Endodermal cell (in vitro differentiated cells): Measurements from ENCODE around the gene DHPS. TPM values are rescaled to one million over a fixed set of nuclear protein-coding genes. Genes with fewer than 3 reads are reported as not detected.

ENCODE experiments used
- DNase-seq: peaks from one replicate; pipeline ENCODE4 v3.0.0-alpha.2; 2017
- H3K27ac ChIP-seq: 2 replicates; pipeline ENCODE4 v1.5.1; 2013; ENCODE audit warnings: mild to moderate bottlenecking, low read depth, low read length, moderate library complexity
- H3K27me3 ChIP-seq: 2 replicates; pipeline ENCODE4 v1.6.1; 2013; ENCODE audit warnings: mild to moderate bottlenecking, low read length, moderate library complexity; ENCODE audit not compliant: insufficient read depth, control insufficient read depth, poor library complexity, severe bottlenecking
- H3K36me3 ChIP-seq: 2 replicates; pipeline ENCODE4 v1.7.0; 2013; ENCODE audit warnings: mild to moderate bottlenecking, low read length, moderate library complexity; ENCODE audit not compliant: control insufficient read depth, insufficient read depth
- H3K4me1 ChIP-seq: one replicate; pipeline ENCODE4 v1.7.0; 2013; ENCODE audit warnings: low read length; ENCODE audit not compliant: control insufficient read depth, insufficient read depth
- H3K4me3 ChIP-seq: 2 replicates; pipeline ENCODE4 v1.5.1; 2013; ENCODE audit warnings: mild to moderate bottlenecking, low read length, moderate library complexity
- H3K9ac ChIP-seq: 2 replicates; pipeline ENCODE4 v1.6.1; 2013; ENCODE audit warnings: mild to moderate bottlenecking, low read length, moderate library complexity; ENCODE audit not compliant: poor library complexity, severe bottlenecking; ENCODE audit errors: extremely low read depth
- H3K9me3 ChIP-seq: 2 replicates; pipeline ENCODE4 v1.6.1; 2013; ENCODE audit warnings: mild to moderate bottlenecking, low read length, moderate library complexity; ENCODE audit not compliant: control insufficient read depth
- H3K27ac Mint-ChIP-seq: 2 replicates; pipeline ENCODE4 v1.8.0; 2020; ENCODE audit warnings: mixed read lengths
- H3K27me3 Mint-ChIP-seq: 2 replicates; pipeline ENCODE4 v1.8.0; 2021; ENCODE audit warnings: mild to moderate bottlenecking, mixed read lengths; ENCODE audit not compliant: insufficient read depth
- H3K36me3 Mint-ChIP-seq: 2 replicates; pipeline ENCODE4 v1.8.0; 2020; ENCODE audit warnings: low read depth, mixed read lengths
- H3K4me1 Mint-ChIP-seq: 2 replicates; pipeline ENCODE4 v1.8.0; 2020; ENCODE audit warnings: mixed read lengths
- H3K4me3 Mint-ChIP-seq: 2 replicates; pipeline ENCODE4 v1.8.0; 2020; ENCODE audit warnings: mild to moderate bottlenecking, moderate library complexity, mixed read lengths
- H3K9me3 Mint-ChIP-seq: 2 replicates; pipeline ENCODE4 v1.8.0; 2020; ENCODE audit warnings: mild to moderate bottlenecking, mixed read lengths
- WGBS, 2 experiments: methylation state at CpG; one replicate each; pipeline versions ENCODE4 v1.1.5 to v1.1.7; 2013; ENCODE audit warnings: missing lambda C conversion rate in 2 of 2, mixed read lengths in 1 of 2; ENCODE audit not compliant: insufficient coverage in 1 of 2, insufficient read length in 1 of 2; 5-methylcytosine and 5-hydroxymethylcytosine counted together
- total RNA-seq, 2 donors: library from RNA; stranded (reverse); fragmentation: NEBNext Ultra II Directional in 1 of 2; extraction: Animal tissue kit (Norgen Biotek cat#: 25700) in 1 of 2; gene quantifications; 2 replicates in 1 of 2; 3 replicates in 1 of 2; pipeline ENCODE4 v1.2.1, GENCODE V29; 2021
- TF ChIP-seq, protein P1 (sequence below): fragments of 200-600 bp; sonication (generic); conservative IDR thresholded peaks from 2 replicates; pipeline ENCODE4 v1.5.0; 2021; ENCODE audit warnings: antibody characterized with exemption, mild to moderate bottlenecking

DHPS gene
- total RNA-seq, 2 donors from 2014 or later = 76.1 to 98.5 TPM

DNA sequence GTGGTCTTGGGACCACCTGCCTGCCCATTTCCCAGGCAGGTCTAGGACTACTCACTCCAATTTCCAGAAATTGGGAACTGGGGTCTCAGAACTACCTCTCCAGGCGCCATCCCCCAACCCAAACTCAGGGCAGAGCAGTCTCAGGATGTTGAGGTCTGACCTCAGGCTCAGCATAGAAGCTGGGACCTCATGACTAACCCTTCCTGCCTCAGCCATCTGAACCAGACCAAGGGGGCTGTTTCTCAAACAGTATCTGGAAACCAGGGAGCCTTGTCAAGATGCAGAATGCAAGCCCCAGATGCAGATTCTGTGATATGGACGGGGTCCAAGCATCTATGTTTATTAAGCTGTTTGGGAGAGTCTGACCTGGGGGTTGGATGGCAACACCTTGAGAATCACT lies 13.4 kb upstream of the DHPS start:
- H3K4me1 Mint-ChIP-seq = peaks cover 2% of the 10 kb centered on the region
- TF ChIP-seq, protein P1, sequence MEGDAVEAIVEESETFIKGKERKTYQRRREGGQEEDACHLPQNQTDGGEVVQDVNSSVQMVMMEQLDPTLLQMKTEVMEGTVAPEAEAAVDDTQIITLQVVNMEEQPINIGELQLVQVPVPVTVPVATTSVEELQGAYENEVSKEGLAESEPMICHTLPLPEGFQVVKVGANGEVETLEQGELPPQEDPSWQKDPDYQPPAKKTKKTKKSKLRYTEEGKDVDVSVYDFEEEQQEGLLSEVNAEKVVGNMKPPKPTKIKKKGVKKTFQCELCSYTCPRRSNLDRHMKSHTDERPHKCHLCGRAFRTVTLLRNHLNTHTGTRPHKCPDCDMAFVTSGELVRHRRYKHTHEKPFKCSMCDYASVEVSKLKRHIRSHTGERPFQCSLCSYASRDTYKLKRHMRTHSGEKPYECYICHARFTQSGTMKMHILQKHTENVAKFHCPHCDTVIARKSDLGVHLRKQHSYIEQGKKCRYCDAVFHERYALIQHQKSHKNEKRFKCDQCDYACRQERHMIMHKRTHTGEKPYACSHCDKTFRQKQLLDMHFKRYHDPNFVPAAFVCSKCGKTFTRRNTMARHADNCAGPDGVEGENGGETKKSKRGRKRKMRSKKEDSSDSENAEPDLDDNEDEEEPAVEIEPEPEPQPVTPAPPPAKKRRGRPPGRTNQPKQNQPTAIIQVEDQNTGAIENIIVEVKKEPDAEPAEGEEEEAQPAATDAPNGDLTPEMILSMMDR = no peak
- Histone ChIP-seq H3K27ac (no peak overlapping the region), H3K4me1 (no peaks in the 10 kb centered on the region), H3K9ac (no peak overlapping the region), H3K4me3 (peak overlapping the region; percentile 91), H3K9me3 (no peaks in the 10 kb centered on the region), H3K27me3 (no peaks in the 10 kb centered on the region), H3K36me3 (peaks cover 21% of the 10 kb centered on the region)
- no peaks in the 10 kb centered on the region for H3K9me3 Mint-ChIP-seq
- H3K27ac Mint-ChIP-seq = no peak overlapping the region
- H3K27me3 Mint-ChIP-seq = no peaks in the 10 kb centered on the region
- peak overlapping the region; percentile 77 for H3K4me3 Mint-ChIP-seq
- H3K36me3 Mint-ChIP-seq = peaks cover 19% of the 10 kb centered on the region
- DNase-seq = no peak
- WGBS, 2 experiments = 82 to 100% methylated on average over 1 to 2 of the region's 2 CpGs

DNA sequence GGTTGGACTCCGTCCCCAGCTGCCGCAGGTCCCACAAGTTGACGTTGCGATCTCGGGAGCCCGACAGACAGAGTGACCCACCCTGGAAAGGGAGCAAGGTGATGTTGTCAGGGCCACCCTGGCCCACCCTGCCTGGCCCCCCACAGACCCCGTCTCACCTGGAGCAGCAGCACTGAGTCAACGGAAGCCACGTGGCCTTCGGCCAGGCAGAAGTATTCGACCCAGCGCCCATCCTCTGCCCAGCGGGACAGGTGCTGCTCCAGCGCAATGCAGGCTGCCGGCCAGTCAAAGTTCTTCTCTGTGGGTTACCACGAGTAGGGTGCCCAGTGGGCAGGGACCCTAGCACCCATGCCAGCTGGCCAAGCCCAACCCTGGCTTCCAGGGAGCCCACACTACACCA lies 13.0 kb upstream of the DHPS start:
- TF ChIP-seq, protein P1 = no peak
- Mint-ChIP-seq H3K36me3 (peaks cover 19% of the 10 kb centered on the region), H3K4me3 (no peak overlapping the region), H3K27me3 (no peaks in the 10 kb centered on the region), H3K4me1 (peaks cover 2% of the 10 kb centered on the region), H3K9me3 (no peaks in the 10 kb centered on the region), H3K27ac (no peak overlapping the region)
- DNase-seq = peak; percentile 30
- Histone ChIP-seq H3K27ac (no peak overlapping the region), H3K4me1 (no peaks in the 10 kb centered on the region), H3K9me3 (no peaks in the 10 kb centered on the region), H3K36me3 (peaks cover 17% of the 10 kb centered on the region), H3K4me3 (no peak overlapping the region), H3K9ac (no peak overlapping the region), H3K27me3 (no peaks in the 10 kb centered on the region)
- 93 to 96% methylated on average over 9 to 16 of the region's 16 CpGs for WGBS, 2 experiments

DNA sequence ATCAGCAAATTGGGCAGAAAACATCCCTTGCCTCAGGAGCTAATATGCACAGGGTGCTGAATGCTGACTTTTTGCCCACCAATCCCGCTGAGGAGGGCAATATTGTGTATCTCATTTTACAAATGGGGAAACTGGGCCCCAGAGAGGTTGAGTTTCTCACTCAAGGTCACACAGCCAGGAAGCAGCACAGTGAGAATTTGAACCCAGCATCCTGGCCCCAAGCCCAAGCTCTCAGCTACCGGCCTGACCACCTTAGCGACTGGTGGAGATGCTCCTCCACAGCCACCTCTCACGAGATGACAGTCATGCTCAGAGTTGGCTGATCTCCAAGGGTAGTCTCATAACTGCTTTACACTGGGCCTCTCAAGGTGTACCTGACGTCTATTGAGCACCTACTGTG lies 11.3 kb upstream of the DHPS start:
- no peaks in the 10 kb centered on the region for H3K27me3 Mint-ChIP-seq
- peaks cover 2% of the 10 kb centered on the region for H3K4me1 Mint-ChIP-seq
- DNase-seq = no peak
- peaks cover 6% of the 10 kb centered on the region for H3K36me3 ChIP-seq
- H3K27ac Mint-ChIP-seq = no peak overlapping the region
- H3K27ac ChIP-seq = no peak overlapping the region
- no peaks in the 10 kb centered on the region for H3K9me3 ChIP-seq
- H3K27me3 ChIP-seq = no peaks in the 10 kb centered on the region
- H3K4me3 ChIP-seq = no peak overlapping the region
- 92 to 95% methylated on average over 5 of the region's 5 CpGs for WGBS, 2 experiments
- H3K9ac ChIP-seq = no peak overlapping the region
- peaks cover 11% of the 10 kb centered on the region for H3K36me3 Mint-ChIP-seq
- TF ChIP-seq, protein P1 = no peak
- H3K9me3 Mint-ChIP-seq = no peaks in the 10 kb centered on the region
- H3K4me3 Mint-ChIP-seq = no peak overlapping the region
- H3K4me1 ChIP-seq = no peaks in the 10 kb centered on the region
